Measurements from ENCODE around the gene SSBP3. TPM values are rescaled to one million over a fixed set of nuclear protein-coding genes. Genes with fewer than 3 reads are reported as not detected.

The SSBP3 gene
- total and polyA plus RNA-seq, 2 experiments from 2014 or later: 47.4 to 68.6 TPM

GRCh38 chr1:54442185-54442584 is 36.0 kb upstream of the SSBP3 start:
- no peak overlapping the region for H3K27ac Mint-ChIP-seq
- no peaks in the 10 kb centered on the region for H3K36me3 Mint-ChIP-seq (ENCODE audit: low read depth)
- H3K9me3 Mint-ChIP-seq: peaks cover 3% of the 10 kb centered on the region; the same call in 1 of the 3 replicates
- TF ChIP-seq POLR2AphosphoS5 (IDR thresholded peaks at IDR 0.05; ENCODE audit: low read depth) (no peak), ZNF114 (CRISPR knock-in tag; IDR thresholded peaks at IDR 0.05) (no peak), EZH2phosphoT487 (IDR thresholded peaks at IDR 0.05; ENCODE audit: unreplicated experiment) (no peak), ETS1 (IDR thresholded peaks at IDR 0.05) (no peak), JUNB (IDR thresholded peaks at IDR 0.05; ENCODE audit: unreplicated experiment) (no peak), ZNF462 (CRISPR knock-in tag; IDR thresholded peaks at IDR 0.05) (no peak)
- Histone ChIP-seq H3K9me2 (ENCODE audit: insufficient read depth) (no peaks in the 10 kb centered on the region), H3K27ac (ENCODE audit: low read depth) (no peak overlapping the region; the same call in 1 of the 2 replicates), H3K4me3 (no peak overlapping the region), H3K4me1 (ENCODE audit: insufficient read depth) (no peaks in the 10 kb centered on the region), H3F3A (replicated peaks; ENCODE audit: low read depth) (no peaks in the 10 kb centered on the region), H3K79me2 (replicated peaks; ENCODE audit: insufficient read depth) (no peaks in the 10 kb centered on the region), H4K20me1 (replicated peaks; ENCODE audit: insufficient read depth) (no peaks in the 10 kb centered on the region), H2AFZ (no peak overlapping the region), H3K36me3 (ENCODE audit: insufficient read depth) (no peaks in the 10 kb centered on the region), H3K4me2 (no peak overlapping the region), H3K27me3 (ENCODE audit: insufficient read depth) (no peaks in the 10 kb centered on the region)
- no peaks in the 10 kb centered on the region for H3K27me3 Mint-ChIP-seq (ENCODE audit: insufficient read depth, low read depth, poor library complexity)
- no peak for DNase-seq (ENCODE audit: low spot score)
- H3K4me1 Mint-ChIP-seq: no peaks in the 10 kb centered on the region
- no peak for ATAC-seq
- no peak overlapping the region for H3K4me3 Mint-ChIP-seq
